H1 (cell line): ENCODE data around the gene PLEK. TPM values are rescaled to one million over a fixed set of nuclear protein-coding genes. Genes with fewer than 3 reads are reported as not detected.

Experiments
- CTCF ChIA-PET: fragments of 300-600 bp; sonication (Branson Sonifier 250); formaldehyde crosslinking; loops from one replicate; lab custom pipeline; 2021; ENCODE audit not compliant: partially characterized antibody; lab: Charles Lee
- POLR2A ChIA-PET: fragments of 300-600 bp; sonication (Branson Sonifier 250); formaldehyde crosslinking; loops from one replicate; lab custom pipeline; 2021; ENCODE audit warnings: inconsistent platforms; ENCODE audit not compliant: partially characterized antibody; lab: Charles Lee
- DNase-seq, 2 experiments: peaks; one replicate each; pipeline versions ENCODE4 v3.0.0 to v3.0.0-alpha.2; 2010 to 2022; ENCODE audit warnings: low spot score in 2 of 2, low read depth in 1 of 2, mixed read lengths in 1 of 2
- FAIRE-seq: peaks from 2 replicates; lab custom pipeline; 2011; peaks lifted over from hg19 to GRCh38; lab: Jason Lieb, UNC
- H2AFZ ChIP-seq: 2 replicates; pipeline ENCODE4 v1.8.1; 2012; ENCODE audit warnings: low read length, inconsistent platforms
- H2AK5ac ChIP-seq: 2 replicates; pipeline ENCODE4 v1.6.1; 2013; ENCODE audit warnings: low read depth, low read length
- H2BK120ac ChIP-seq: replicated peaks from 2 replicates; pipeline ENCODE3; 2013; ENCODE audit warnings: low read depth, low read length, inconsistent platforms
- H2BK12ac ChIP-seq: 2 replicates; pipeline ENCODE4 v1.6.1; 2013; ENCODE audit warnings: low read depth, low read length
- H2BK15ac ChIP-seq: 2 replicates; pipeline ENCODE4 v1.6.1; 2013; ENCODE audit warnings: low read length
- H2BK20ac ChIP-seq: 2 replicates; pipeline ENCODE4 v1.6.1; 2013; ENCODE audit warnings: low read length
- H2BK5ac ChIP-seq: 2 replicates; pipeline ENCODE4 v1.6.1; 2013; ENCODE audit warnings: low read depth, low read length
- H3K14ac ChIP-seq: 2 replicates; pipeline ENCODE4 v1.6.1; 2013; ENCODE audit warnings: inconsistent platforms; ENCODE audit not compliant: insufficient read length
- H3K18ac ChIP-seq: 2 replicates; pipeline ENCODE4 v1.6.1; 2013; ENCODE audit warnings: low read length; ENCODE audit errors: extremely low read depth
- H3K23ac ChIP-seq: 2 replicates; pipeline ENCODE4 v1.6.1; 2013; ENCODE audit warnings: inconsistent platforms; ENCODE audit not compliant: insufficient read length
- H3K23me2 ChIP-seq: 2 replicates; pipeline ENCODE4 v1.6.1; 2013; ENCODE audit warnings: low read depth, low read length
- H3K27ac ChIP-seq: 2 replicates; pipeline ENCODE4 v1.6.1; 2011; ENCODE audit warnings: low read depth, low read length, inconsistent platforms
- H3K27me3 ChIP-seq, 4 experiments: replicated peaks in 1 of 4; 1 replicate in 1 of 4; 2 replicates in 3 of 4; pipeline versions ENCODE4 v1.6.1 to v1.8.1; 2011 to 2013; ENCODE audit warnings: low read length in 3 of 4, mild to moderate bottlenecking in 3 of 4, inconsistent platforms in 2 of 4, mixed read lengths in 2 of 4, moderate library complexity in 1 of 4; ENCODE audit not compliant: control insufficient read depth in 3 of 4, insufficient read depth in 3 of 4; ENCODE audit errors: extremely low read depth in 1 of 4
- H3K36me3 ChIP-seq, 4 experiments: 2 replicates each; pipeline versions ENCODE4 v1.6.1 to v1.8.1; 2011 to 2013; ENCODE audit warnings: mild to moderate bottlenecking in 4 of 4, low read length in 3 of 4, moderate library complexity in 2 of 4, control low read depth in 1 of 4, inconsistent platforms in 1 of 4; ENCODE audit not compliant: insufficient read depth in 4 of 4, control insufficient read depth in 2 of 4
- H3K4ac ChIP-seq: replicated peaks from 2 replicates; pipeline ENCODE3; 2013; ENCODE audit warnings: low read length, low read depth, mixed read lengths, inconsistent platforms; ENCODE audit not compliant: insufficient read length
- H3K4me1 ChIP-seq, 4 experiments: replicated peaks in 1 of 4; 1 replicate in 1 of 4; 2 replicates in 3 of 4; pipeline versions ENCODE4 v1.6.1 to v1.8.1; 2011 to 2013; ENCODE audit warnings: low read length in 3 of 4, inconsistent platforms in 2 of 4, mixed read lengths in 1 of 4; ENCODE audit not compliant: insufficient read depth in 4 of 4, control insufficient read depth in 3 of 4
- H3K4me2 ChIP-seq, 2 experiments: 2 replicates each; pipeline versions ENCODE4 v1.6.1 to v1.8.1; 2011 to 2013; ENCODE audit warnings: low read depth in 2 of 2, low read length in 2 of 2, control low read depth in 1 of 2, inconsistent platforms in 1 of 2, mild to moderate bottlenecking in 1 of 2; ENCODE audit not compliant: insufficient read depth in 1 of 2
- H3K4me3 ChIP-seq, 4 experiments: fragments of 200-600, 300-600 bp in 1 of 4; sonication (generic), shearing (Covaris generic), sonication (Bioruptor Twin) in 1 of 4; 2 replicates each; pipeline versions ENCODE4 v1.5.1 to v1.8.1; 2011 to 2016; ENCODE audit warnings: low read length in 4 of 4, low read depth in 3 of 4, control low read depth in 2 of 4, inconsistent platforms in 2 of 4, mild to moderate bottlenecking in 2 of 4, mixed read lengths in 1 of 4, moderate library complexity in 1 of 4; ENCODE audit not compliant: insufficient read depth in 2 of 4; ENCODE audit errors: extremely low read depth in 1 of 4
- H3K56ac ChIP-seq: replicated peaks from 2 replicates; pipeline ENCODE3; 2013; ENCODE audit warnings: low read depth, mild to moderate bottlenecking, mixed read lengths, low read length, inconsistent platforms; ENCODE audit not compliant: insufficient read length
- H3K79me1 ChIP-seq: 2 replicates; pipeline ENCODE4 v1.6.1; 2013; ENCODE audit warnings: low read depth, low read length, control low read depth
- H3K79me2 ChIP-seq, 2 experiments: 2 replicates each; pipeline versions ENCODE4 v1.6.1 to v1.8.1; 2012 to 2013; ENCODE audit warnings: low read length in 2 of 2, mild to moderate bottlenecking in 2 of 2, inconsistent platforms in 1 of 2; ENCODE audit not compliant: insufficient read depth in 2 of 2, control insufficient read depth in 1 of 2
- H3K9ac ChIP-seq, 4 experiments: replicated peaks in 1 of 4; 1 replicate in 1 of 4; 2 replicates in 3 of 4; pipeline versions ENCODE4 v1.6.1 to v1.8.1; 2011 to 2013; ENCODE audit warnings: low read depth in 3 of 4, low read length in 3 of 4, control low read depth in 2 of 4, mild to moderate bottlenecking in 2 of 4, moderate library complexity in 2 of 4, inconsistent platforms in 1 of 4; ENCODE audit errors: extremely low read depth in 1 of 4
- H3K9me3 ChIP-seq, 2 experiments: 2 replicates each; pipeline versions ENCODE4 v1.6.1 to v1.8.1; 2012 to 2013; ENCODE audit warnings: mild to moderate bottlenecking in 2 of 2, moderate library complexity in 2 of 2, control low read depth in 1 of 2, inconsistent platforms in 1 of 2, low read depth in 1 of 2, low read length in 1 of 2, mixed read lengths in 1 of 2; ENCODE audit not compliant: insufficient read depth in 2 of 2
- H4K20me1 ChIP-seq, 2 experiments: replicated peaks in 1 of 2; 2 replicates each; pipeline versions ENCODE3 to v1.8.1; 2011 to 2013; ENCODE audit warnings: inconsistent platforms in 2 of 2, low read length in 2 of 2, mild to moderate bottlenecking in 1 of 2; ENCODE audit not compliant: insufficient read depth in 2 of 2, control insufficient read depth in 1 of 2
- H4K5ac ChIP-seq: 2 replicates; pipeline ENCODE4 v1.6.1; 2013; ENCODE audit warnings: low read length, low read depth, mixed read lengths, inconsistent platforms; ENCODE audit not compliant: insufficient read length
- H4K8ac ChIP-seq: 2 replicates; pipeline ENCODE4 v1.8.0; 2013; ENCODE audit warnings: mild to moderate bottlenecking, moderate library complexity, low read length, inconsistent platforms; ENCODE audit not compliant: insufficient read depth; ENCODE audit errors: extremely low read depth
- H4K91ac ChIP-seq: replicated peaks from 2 replicates; pipeline ENCODE3; 2013; ENCODE audit warnings: low read length, mixed read lengths, inconsistent platforms; ENCODE audit not compliant: insufficient read length
- RFX5 ChIP-seq: IDR thresholded peaks from 2 replicates; pipeline ENCODE4 v1.6.1; 2011; ENCODE audit warnings: low read depth, low read length, improper control_type of control experiment, borderline replicate concordance
- WGBS, 2 experiments: shearing (Covaris generic) in 1 of 2; methylation state at CpG; one replicate each; pipeline versions ENCODE4 v1.1.6 to v1.1.7; 2013 to 2015; ENCODE audit warnings: low lambda C conversion rate in 2 of 2, mixed read lengths in 2 of 2, inconsistent platforms in 1 of 2, low coverage in 1 of 2, missing lambda C conversion rate in 1 of 2; ENCODE audit not compliant: insufficient replicate concordance in 2 of 2, insufficient coverage in 1 of 2, insufficient read length in 1 of 2; ENCODE audit errors: extremely low coverage in 1 of 2, missing lambda C conversion rate in 1 of 2; 5-methylcytosine and 5-hydroxymethylcytosine counted together
- polyA plus RNA-seq, 7 experiments: library from polyadenylated mRNA; depleted of rRNA in 3 of 7; stranded (reverse) in 5 of 7; unstranded in 2 of 7; fragments of >200 nt in 5 of 7; fragments of 200-250 nt in 2 of 7; gene quantifications; 1 replicate in 5 of 7; 2 replicates in 1 of 7; 4 replicates in 1 of 7; pipeline versions ENCODE4 v1.2.1 to v1.2.3, GENCODE V29; 2011 to 2013; ENCODE audit warnings: missing spikeins in 2 of 7, mixed read lengths in 2 of 7
- total RNA-seq: library from RNA; stranded (reverse); fragmentation: NEBNext Ultra II Directional; extraction: Animal tissue kit (Norgen Biotek cat#: 25700); gene quantifications from 2 replicates; pipeline ENCODE4 v1.2.1, GENCODE V29; 2021

PLEK gene
- total and polyA plus RNA-seq, 2 of the 8 experiments (the other 6 are each of a cell fraction or from before 2014, with no cell fraction given), result not detected

GRCh38 chr2:68316111-68316510 lies 49.0 kb upstream of the PLEK start:
- CTCF ChIA-PET, result interaction anchor here (0.7 to 1.3 kb wide), 4 partner anchors 12 to 42 kb away, joined by 3 to 4 read pairs (median 3); no protein-coding TSS in a partner anchor
- 98% methylated on average over 2 of the region's 2 CpGs; no CpG with 5 or more reads in 1 of the 2 experiments for WGBS, 2 experiments
- DNase-seq, result no peak
- Histone ChIP-seq H3K4me3 (no peak overlapping the region), H3K9ac (no peak overlapping the region), H3K23ac (no peak overlapping the region), H3K4ac (no peak overlapping the region), H2AK5ac (no peak overlapping the region), H3K9me3 (no peaks in the 10 kb centered on the region), H3K56ac (no peak overlapping the region), H3K4me1 (peaks cover 0 to 3% (median 0%) of the 10 kb centered on the region in 4 experiments; a peak in 1 of 7 replicates), H3K27me3 (peaks cover 0 to 32% (median 26%) of the 10 kb centered on the region in 4 experiments; a peak in 6 of 7 replicates), H4K8ac (no peak overlapping the region), H3K79me2 (no peaks in the 10 kb centered on the region), H2BK120ac (no peak overlapping the region), H3K14ac (no peak overlapping the region), H3K79me1 (no peaks in the 10 kb centered on the region), H2AFZ (no peak overlapping the region), H2BK15ac (no peak overlapping the region), H2BK12ac (no peak overlapping the region), H2BK20ac (no peak overlapping the region), H3K36me3 (no peaks in the 10 kb centered on the region), H3K4me2 (no peak overlapping the region), H3K18ac (no peak overlapping the region), H4K5ac (no peak overlapping the region), H3K27ac (no peak overlapping the region), H2BK5ac (no peak overlapping the region), H4K91ac (no peak overlapping the region), H3K23me2 (peaks cover 19% of the 10 kb centered on the region; the same call in 1 of the 2 replicates), H4K20me1 (no peaks in the 10 kb centered on the region)
- TF ChIP-seq RFX5, result no peak
- FAIRE-seq, result no peak
- POLR2A ChIA-PET, result interaction anchor here (1.4 kb wide), 1 partner anchor 11 kb away, joined by 5 read pairs; no protein-coding TSS in a partner anchor
